HEK293T (cell line): ENCODE data around the gene KEAP1.

Experiments used
- ARNT ChIP-seq: fragments of 450-650 bp; IDR thresholded peaks from 2 replicates; pipeline ENCODE4 v1.6.1; 2017; ENCODE audit warnings: mild to moderate bottlenecking
- ELF4 ChIP-seq: fragments of 450-650 bp; IDR thresholded peaks from 2 replicates; pipeline ENCODE4 v1.6.1; 2017; ENCODE audit warnings: antibody characterized with exemption
- FOXK2 ChIP-seq: fragments of 450-650 bp; IDR thresholded peaks from 2 replicates; pipeline ENCODE4 v1.6.1; 2016; ENCODE audit warnings: mild to moderate bottlenecking
- HDGF ChIP-seq: fragments of 450-650 bp; IDR thresholded peaks from 2 replicates; pipeline ENCODE4 v1.6.1; 2017; ENCODE audit warnings: antibody characterized with exemption, borderline replicate concordance
- LEF1 ChIP-seq: fragments of 450-650 bp; IDR thresholded peaks from 2 replicates; pipeline ENCODE4 v1.6.1; 2017; ENCODE audit warnings: mild to moderate bottlenecking, borderline replicate concordance
- SP1 ChIP-seq: fragments of 450-650 bp; IDR thresholded peaks from 2 replicates; pipeline ENCODE4 v1.6.1; 2017
- SUZ12 ChIP-seq: fragments of 450-650 bp; IDR thresholded peaks from 2 replicates; pipeline ENCODE4 v1.6.1; 2016; ENCODE audit warnings: mild to moderate bottlenecking
- TARDBP ChIP-seq: fragments of 450-650 bp; IDR thresholded peaks from 2 replicates; pipeline ENCODE4 v1.6.1; 2016
- ZNF384 ChIP-seq: fragments of 450-650 bp; IDR thresholded peaks from 2 replicates; pipeline ENCODE4 v1.6.1; 2016

DNA sequence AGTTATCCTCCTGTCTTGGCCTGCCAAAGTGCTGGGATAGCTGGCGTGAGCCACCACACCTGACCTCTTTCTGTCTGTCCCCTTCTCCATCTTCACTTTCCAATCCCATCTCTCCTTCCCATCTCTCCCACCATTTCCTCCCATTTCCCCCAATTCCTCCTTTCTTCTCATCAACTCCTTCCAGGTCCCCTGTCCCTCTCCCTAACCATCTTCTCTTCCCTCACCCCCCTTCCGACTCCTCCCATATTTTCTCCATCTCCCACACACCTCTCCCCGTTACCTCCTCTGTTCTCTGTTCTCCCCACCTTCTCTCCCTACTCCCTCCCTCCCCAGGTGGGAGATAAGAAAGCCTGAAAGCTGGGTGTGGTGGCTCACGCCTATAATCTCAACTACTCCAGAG, 40.6 kb downstream of the KEAP1 start:
- TF ChIP-seq TARDBP (no peak), LEF1 (no peak), ZNF384 (no peak), HDGF (no peak), ARNT (no peak), FOXK2 (no peak), SP1 (no peak), ELF4 (no peak), SUZ12 (no peak)
